C1 segment of cervical spinal cord (tissue), 14 donors: ENCODE results near the gene HLA-DPA1.

Experiments
- DNase-seq, 14 donors: peaks; one replicate each; lab custom pipeline; 2025; lab: John Stamatoyannopoulos, UW

Gene HLA-DPA1

DNA sequence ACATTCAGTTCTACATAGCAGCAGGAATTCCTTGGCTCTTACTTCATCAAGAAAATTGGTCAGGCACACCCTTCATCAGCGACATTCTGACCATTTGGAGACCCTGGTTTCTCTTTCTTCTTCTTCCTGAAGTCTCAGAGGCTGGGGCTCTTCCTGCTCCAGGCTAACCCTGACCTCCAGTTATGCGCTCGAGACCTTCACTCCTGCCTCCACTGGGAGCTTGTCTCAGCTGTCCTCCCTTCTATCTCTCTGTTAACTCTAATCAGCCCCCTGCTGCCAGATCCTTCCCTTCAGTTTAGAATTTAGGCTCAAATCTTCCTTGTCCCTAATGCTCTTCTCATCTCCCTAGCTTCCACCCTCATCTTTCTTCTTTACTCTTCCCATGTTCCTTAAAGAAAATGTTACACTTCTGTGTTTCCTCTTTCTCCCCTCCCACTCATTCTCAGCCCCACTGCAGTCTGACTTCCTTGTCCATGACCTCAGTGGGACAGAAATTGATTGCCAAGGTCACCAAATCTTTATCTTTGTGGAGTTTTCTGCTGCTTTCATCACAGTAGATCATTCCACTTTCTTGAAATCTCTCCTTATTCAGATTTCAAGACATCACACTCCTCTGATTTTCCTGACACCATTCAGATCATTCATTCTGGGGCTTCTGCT lies 55.6 kb downstream of the HLA-DPA1 start:
- DNase-seq, result no peak

DNA sequence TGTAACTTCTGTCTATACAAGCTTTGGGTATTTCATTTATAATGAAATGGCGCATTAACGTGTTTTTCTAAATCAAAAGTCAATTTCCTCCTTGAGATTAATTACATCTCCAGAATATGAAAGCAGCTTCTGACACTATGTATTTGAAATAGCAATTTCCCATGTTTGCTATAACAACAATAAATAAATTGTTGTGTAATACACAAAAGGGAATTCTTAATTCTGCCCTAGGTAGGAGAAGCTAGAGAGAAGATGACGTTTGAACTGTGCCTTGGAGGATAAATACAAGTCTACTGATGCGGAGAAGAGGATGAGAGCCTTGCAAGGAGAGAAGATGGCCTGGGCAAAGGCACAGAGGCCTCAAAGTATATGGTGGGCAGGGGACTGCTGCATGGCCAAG lies 56.4 kb downstream of the HLA-DPA1 start:
- DNase-seq, result no peak

DNA sequence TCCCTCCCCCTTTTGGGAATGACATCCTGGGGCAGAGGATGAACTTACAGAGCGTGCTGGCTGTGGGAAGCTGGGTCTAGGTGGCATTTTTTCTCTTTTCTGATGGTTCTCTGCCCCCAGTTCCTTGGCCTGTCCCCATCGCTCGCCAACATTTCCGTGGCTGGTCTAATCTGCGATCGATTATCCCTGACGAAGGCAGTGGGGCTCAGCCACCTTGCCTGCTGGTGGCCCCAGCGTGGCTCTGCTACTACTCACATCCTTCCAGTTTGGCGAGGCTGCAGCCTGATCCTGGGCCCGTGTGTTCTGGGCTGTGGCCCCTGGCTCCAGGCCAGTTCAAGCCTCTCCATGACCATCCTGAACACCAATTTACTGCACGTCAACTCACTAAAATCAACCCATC lies 57.7 kb downstream of the HLA-DPA1 start:
- no peak for DNase-seq

GRCh38 chr6:33014841-33015634 lies 58.4 kb downstream of the HLA-DPA1 start:
- peak in 4 of 14 donors; percentile 28 to 70 (median 50) for DNase-seq
